ENCODE measurements around the gene DCAF17.
"Not testable (repeated sequence)": the region's sequence is repeated elsewhere in the genome, so short reads cannot be mapped to it uniquely, and the experiment has no call there.

Gene DCAF17

GRCh38 chr2:171419333-171419732, 14.7 kb upstream of the DCAF17 start:
- no peak for DNase-seq (ENCODE audit: insufficient read length, low spot score)
- no peak for TF ChIP-seq SPI1 (IDR thresholded peaks at IDR 0.05; ENCODE audit: low read depth, low read length)
- no peak for TF ChIP-seq TAF1 (IDR thresholded peaks at IDR 0.05; ENCODE audit: low read depth, low read length)
- no peak for FAIRE-seq

GRCh38 chr2:171420728-171421563, 13.1 kb upstream of the DCAF17 start:
- TF ChIP-seq SPI1 (IDR thresholded peaks at IDR 0.05; ENCODE audit: low read depth, low read length) (no peak), POLR2A (IDR thresholded peaks at IDR 0.05; ENCODE audit: low read depth, low read length) (no peak), PAX5 (IDR thresholded peaks at IDR 0.05; ENCODE audit: insufficient read depth, low read length, severe bottlenecking) (no peak), POU2F2 (IDR thresholded peaks at IDR 0.05; ENCODE audit: low read depth, low read length) (no peak), POLR2AphosphoS5 (IDR thresholded peaks at IDR 0.05; ENCODE audit: low read depth, low read length) (no peak), TAF1 (IDR thresholded peaks at IDR 0.05; ENCODE audit: low read depth, low read length) (no peak)
- DNase-seq (ENCODE audit: insufficient read length, low spot score) (no peak), FAIRE-seq (no peak)

DNA sequence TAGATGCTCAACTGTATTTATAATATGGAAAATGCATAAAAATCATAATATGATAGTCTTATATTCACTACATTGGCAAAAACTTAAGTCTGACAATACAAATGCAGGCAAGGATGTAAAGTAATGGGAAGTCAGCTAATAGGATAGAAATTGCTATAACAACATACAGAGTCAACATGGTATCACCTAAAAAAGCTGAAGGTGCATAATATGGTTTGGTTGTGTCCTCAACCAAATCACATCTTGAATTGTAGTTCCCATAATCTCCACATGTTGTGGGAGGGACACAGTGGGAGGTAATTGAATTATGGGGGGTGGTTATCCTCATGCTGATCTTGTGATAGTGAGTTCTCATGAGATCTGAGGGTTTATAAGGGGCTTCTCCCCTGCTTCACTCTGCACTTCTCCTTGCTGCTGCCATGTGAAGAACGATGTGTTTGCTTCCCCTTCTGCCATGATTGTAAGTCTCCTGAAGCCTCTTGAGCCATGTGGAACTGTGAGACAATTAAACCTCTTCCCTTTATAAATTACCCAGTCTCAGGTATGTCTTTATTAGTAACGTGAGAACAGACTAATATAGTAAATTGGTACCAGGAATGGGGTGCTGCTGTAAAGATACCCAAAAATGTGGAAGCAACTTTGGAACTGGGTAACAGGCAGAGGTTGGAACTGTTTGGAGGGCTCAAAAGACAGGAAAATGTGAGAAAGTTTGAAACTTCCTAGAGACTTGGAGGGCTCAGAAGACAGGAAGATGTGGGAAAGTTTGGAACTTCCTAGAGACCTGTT, 11.1 kb upstream of the DCAF17 start:
- FAIRE-seq, result peak; percentile 35
- not testable (repeated sequence) for DNase-seq (ENCODE audit: insufficient read length, low spot score)

DNA sequence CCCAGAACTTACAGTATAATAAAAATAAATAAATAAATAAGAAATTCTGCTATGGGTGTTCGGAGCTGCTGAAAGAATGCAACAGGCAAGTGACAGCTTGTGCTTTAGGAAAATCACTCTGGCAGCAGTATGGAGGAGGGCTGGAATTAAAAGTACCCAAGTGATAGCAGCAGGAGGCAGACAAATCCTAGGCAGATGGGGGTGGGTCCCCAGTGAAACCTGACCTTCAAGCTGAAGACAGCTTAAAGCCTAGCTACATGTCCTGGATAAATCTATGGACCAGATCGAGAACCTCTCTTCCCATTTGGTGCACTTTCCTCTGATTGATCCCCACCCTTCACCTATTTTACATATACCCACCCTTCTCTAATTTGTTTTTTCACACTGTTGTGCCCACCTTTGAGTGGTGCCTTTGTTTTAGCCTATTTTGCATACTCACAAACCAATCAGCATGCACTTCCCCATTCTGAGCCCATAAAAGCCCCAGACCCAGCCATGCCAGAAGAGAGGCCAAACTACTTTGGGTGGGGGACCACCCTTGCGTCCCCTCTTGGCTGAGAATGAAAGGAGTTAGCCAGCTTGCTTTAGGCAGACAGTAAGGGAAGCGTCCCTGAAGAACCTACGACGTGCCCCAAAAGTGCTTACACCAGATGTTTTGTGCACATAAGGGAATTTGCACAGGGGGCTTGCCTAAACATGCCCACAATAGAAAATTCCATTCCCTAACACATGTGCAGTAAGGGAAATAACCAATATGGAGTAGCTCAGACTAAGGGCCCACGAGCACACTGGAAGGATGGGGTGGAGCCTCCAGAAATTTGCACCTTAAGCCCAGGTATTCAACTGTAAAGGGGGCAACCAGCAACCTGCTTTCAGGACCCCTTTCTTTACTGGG, 3.3 kb upstream of the DCAF17 start:
- TF ChIP-seq POLR2AphosphoS5 (IDR thresholded peaks at IDR 0.05; ENCODE audit: low read depth, low read length) (no peak), POLR2A (IDR thresholded peaks at IDR 0.05; ENCODE audit: low read depth, low read length) (no peak), SPI1 (IDR thresholded peaks at IDR 0.05; ENCODE audit: low read depth, low read length) (peak; percentile 78), POU2F2 (IDR thresholded peaks at IDR 0.05; ENCODE audit: low read depth, low read length) (no peak)
- DNase-seq (ENCODE audit: insufficient read length, low spot score), result no peak
- no peak for FAIRE-seq

DNA sequence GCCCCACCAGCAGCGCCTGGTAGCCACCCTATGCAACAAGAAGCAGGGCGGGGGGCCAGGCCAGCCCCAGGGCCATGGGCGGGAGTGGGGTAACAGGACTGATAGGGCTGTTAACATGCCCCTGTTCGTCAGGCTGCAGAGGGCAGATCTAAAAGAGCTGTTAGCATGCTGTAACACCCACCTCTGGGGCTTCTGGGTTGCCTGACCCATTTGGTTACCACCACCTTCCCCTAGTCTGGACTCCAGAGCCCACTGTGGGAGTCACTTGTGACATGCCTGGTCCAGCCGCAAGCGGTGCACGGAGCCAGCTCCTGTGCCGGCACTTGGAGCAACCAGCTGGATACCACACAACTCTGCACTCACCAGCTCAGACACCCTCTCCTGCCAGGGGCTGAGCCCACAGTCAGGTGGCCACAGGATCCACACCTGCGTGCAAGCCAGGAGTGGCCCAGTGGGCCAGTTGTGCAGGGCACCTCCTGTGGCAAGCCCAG, 2.3 kb upstream of the DCAF17 start:
- TF ChIP-seq PAX5 (IDR thresholded peaks at IDR 0.05; ENCODE audit: insufficient read depth, low read length, severe bottlenecking) (no peak), TAF1 (IDR thresholded peaks at IDR 0.05; ENCODE audit: low read depth, low read length) (no peak), POLR2A (IDR thresholded peaks at IDR 0.05; ENCODE audit: low read depth, low read length) (no peak), POLR2AphosphoS5 (IDR thresholded peaks at IDR 0.05; ENCODE audit: low read depth, low read length) (no peak; the same call in 1 of the 2 replicates), SPI1 (IDR thresholded peaks at IDR 0.05; ENCODE audit: low read depth, low read length) (no peak), POU2F2 (IDR thresholded peaks at IDR 0.05; ENCODE audit: low read depth, low read length) (no peak)
- FAIRE-seq, result peak; percentile 40

DNA sequence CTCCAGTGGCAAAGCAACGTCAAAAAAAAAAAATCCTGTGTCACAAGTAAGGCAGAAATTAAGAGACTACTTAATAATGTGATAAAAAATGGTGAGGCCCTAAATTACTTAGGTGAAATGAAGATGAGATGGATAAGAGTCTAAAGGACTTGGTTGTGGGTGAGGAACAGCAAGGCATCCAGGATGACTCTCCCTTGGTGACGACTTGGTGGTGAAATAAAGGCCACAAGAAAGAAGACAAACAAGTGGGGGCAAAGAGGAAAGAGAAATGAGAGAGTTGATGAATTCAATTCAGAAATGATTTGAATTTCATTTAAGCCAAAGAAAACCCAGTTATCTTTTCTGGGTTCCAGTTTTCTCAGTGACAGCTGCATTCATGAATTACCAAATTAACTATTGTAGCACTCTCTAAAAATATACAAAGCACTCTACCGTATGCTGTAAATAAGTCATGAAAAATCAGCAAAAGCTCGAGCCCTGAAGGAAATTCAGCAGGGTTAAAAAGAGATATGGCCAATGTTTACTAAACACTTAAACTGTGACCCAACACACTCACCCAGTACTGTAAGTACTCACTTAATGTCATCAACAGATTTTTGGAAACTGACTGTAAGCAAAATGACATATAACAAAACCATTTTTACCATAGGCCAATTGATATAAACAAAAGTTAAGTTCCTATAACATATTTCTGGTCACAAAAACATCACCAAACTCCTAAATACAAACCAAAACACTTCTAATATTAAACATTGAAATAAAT, 1.6 kb upstream of the DCAF17 start:
- DNase-seq (ENCODE audit: insufficient read length, low spot score) (no peak), FAIRE-seq (no peak)
- no peak for TF ChIP-seq TAF1 (IDR thresholded peaks at IDR 0.05; ENCODE audit: low read depth, low read length)
- TF ChIP-seq POLR2A (IDR thresholded peaks at IDR 0.05; ENCODE audit: low read depth, low read length), result no peak
- TF ChIP-seq PAX5 (IDR thresholded peaks at IDR 0.05; ENCODE audit: insufficient read depth, low read length, severe bottlenecking), result no peak
- no peak for TF ChIP-seq POU2F2 (IDR thresholded peaks at IDR 0.05; ENCODE audit: low read depth, low read length)
- no peak for TF ChIP-seq POLR2AphosphoS5 (IDR thresholded peaks at IDR 0.05; ENCODE audit: low read depth, low read length)
- no peak for TF ChIP-seq SPI1 (IDR thresholded peaks at IDR 0.05; ENCODE audit: low read depth, low read length)

More for the DNA sequence above, 2.3 kb upstream of the DCAF17 start:
- DNase-seq (ENCODE audit: insufficient read length, low spot score), result no peak

DNA sequence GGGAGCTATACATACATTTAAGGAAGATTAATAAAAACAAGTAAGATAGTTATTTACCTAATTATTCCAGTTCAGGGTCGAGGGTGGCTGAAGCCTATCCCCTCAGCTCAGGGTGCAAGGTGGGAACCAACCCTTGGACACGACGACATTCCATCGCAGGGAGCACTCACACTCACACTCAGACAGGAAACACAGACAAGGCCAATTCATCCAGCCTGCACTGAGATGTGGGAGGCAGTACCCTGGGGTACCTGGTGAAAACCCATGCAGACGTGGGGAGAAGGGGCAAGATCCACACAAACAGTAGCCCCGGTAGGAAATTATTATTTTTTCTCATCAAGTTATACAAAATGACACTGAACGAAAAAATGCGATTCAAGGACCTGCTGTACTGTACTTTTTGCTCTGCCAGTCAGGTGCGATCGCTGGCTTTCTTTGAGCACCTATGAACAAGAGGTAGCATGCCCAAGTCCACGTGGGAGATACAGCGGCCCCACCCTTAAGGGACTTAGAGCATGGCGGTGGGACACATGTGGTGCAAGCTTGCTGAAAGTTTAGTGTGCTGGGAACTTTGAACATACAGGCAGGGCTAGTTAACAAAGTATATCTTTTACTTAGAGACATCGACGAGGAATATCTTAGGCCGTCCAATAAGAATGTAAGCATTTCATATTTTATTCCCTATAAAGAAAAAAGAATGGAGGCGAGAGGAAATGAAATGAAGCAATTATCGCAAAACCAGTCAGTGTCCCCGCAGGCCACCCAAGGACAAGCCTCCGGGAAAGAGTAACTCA, 860 bp upstream of the DCAF17 start:
- FAIRE-seq, result no peak
- TF ChIP-seq POU2F2 (IDR thresholded peaks at IDR 0.05; ENCODE audit: low read depth, low read length) (peak; percentile 67; the same call in 1 of the 2 replicates), POLR2AphosphoS5 (IDR thresholded peaks at IDR 0.05; ENCODE audit: low read depth, low read length) (peak; percentile 42; the same call in 1 of the 2 replicates), POLR2A (IDR thresholded peaks at IDR 0.05; ENCODE audit: low read depth, low read length) (peak; percentile 67), TAF1 (IDR thresholded peaks at IDR 0.05; ENCODE audit: low read depth, low read length) (no peak; the same call in 1 of the 2 replicates)
- peak; percentile 26 for DNase-seq (ENCODE audit: insufficient read length, low spot score)

GRCh38 chr2:171433763-171434012, 338 bp upstream of the DCAF17 start, which contains the start of gene METTL8:
TSS of gene METTL8 (minus strand) at chr2:171433990. CDS start at chr2:171392185, 41,805 bp downstream.
- 0 out of 2 replicates have a peak, but pooled peaks have one; percentile 59 for TF ChIP-seq POU2F2 (IDR thresholded peaks at IDR 0.05; ENCODE audit: low read depth, low read length)
- no peak for TF ChIP-seq SPI1 (IDR thresholded peaks at IDR 0.05; ENCODE audit: low read depth, low read length)
- TF ChIP-seq TAF1 (IDR thresholded peaks at IDR 0.05; ENCODE audit: low read depth, low read length), result peak; percentile 73
- TF ChIP-seq PAX5 (IDR thresholded peaks at IDR 0.05; ENCODE audit: insufficient read depth, low read length, severe bottlenecking), result no peak
- peak; percentile 85 for TF ChIP-seq POLR2AphosphoS5 (IDR thresholded peaks at IDR 0.05; ENCODE audit: low read depth, low read length)
- TF ChIP-seq POLR2A (IDR thresholded peaks at IDR 0.05; ENCODE audit: low read depth, low read length), result peak; percentile 80
- FAIRE-seq (no peak), DNase-seq (ENCODE audit: insufficient read length, low spot score) (no peak)
